ENCODE data around the gene OR1L8. TPM values are rescaled to one million over a fixed set of nuclear protein-coding genes. Genes with fewer than 3 reads are reported as not detected.

The OR1L8 gene
- total and polyA plus RNA-seq, 2 donors (not counting 3 experiments of a cell fraction or from before 2014, with no cell fraction given), result 0.15 to 1.8 TPM

- Histone ChIP-seq H4K20me1 (replicated peaks; ENCODE audit: control insufficient read depth, extremely low read depth, insufficient read depth, low read length) (no peaks in the 10 kb centered on the region), H3K9me1 (replicated peaks; ENCODE audit: control insufficient read depth, extremely low read depth, insufficient read depth, low read length) (no peaks in the 10 kb centered on the region), H2AFZ (ENCODE audit: low read depth, low read length) (no peak overlapping the region), H3K79me2 (ENCODE audit: control insufficient read depth, insufficient read depth, low read length) (no peaks in the 10 kb centered on the region), H3K4me3 (replicated peaks in 1 of 3; ENCODE audit: insufficient read depth in 1 of 3, low read depth in 1 of 3, low read length in 3 of 3) (no peak overlapping the region), H3K27me3 (ENCODE audit: control insufficient read depth in 2 of 2, insufficient read depth in 2 of 2, low read length in 2 of 2) (no peaks in the 10 kb centered on the region), H3K27ac (ENCODE audit: insufficient read depth, low read depth, low read length) (no peak overlapping the region), H3K36me3 (ENCODE audit: control insufficient read depth in 2 of 2, extremely low read depth in 1 of 2, insufficient read depth in 2 of 2, low read length in 2 of 2) (no peaks in the 10 kb centered on the region), H3K4me2 (ENCODE audit: insufficient read depth, low read length) (no peak overlapping the region), H3K4me1 (ENCODE audit: control insufficient read depth, extremely low read depth, insufficient read depth, low read length) (no peaks in the 10 kb centered on the region), H3K9ac (replicated peaks; ENCODE audit: extremely low read depth, insufficient read depth, low read length) (no peak overlapping the region), H3K9me3 (replicated peaks; ENCODE audit: control insufficient read depth, insufficient read depth, low read length) (no peaks in the 10 kb centered on the region)
- ChIA-PET POLR2A (no interaction called here), CTCF (no interaction called here)
- FAIRE-seq (no peak), DNase-seq (ENCODE audit: low read depth, low spot score) (no peak)
- TF ChIP-seq MYC (IDR thresholded peaks at IDR 0.05; ENCODE audit: low read depth, low read length), result no peak
- TF ChIP-seq, protein P1, sequence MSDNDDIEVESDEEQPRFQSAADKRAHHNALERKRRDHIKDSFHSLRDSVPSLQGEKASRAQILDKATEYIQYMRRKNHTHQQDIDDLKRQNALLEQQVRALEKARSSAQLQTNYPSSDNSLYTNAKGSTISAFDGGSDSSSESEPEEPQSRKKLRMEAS (IDR thresholded peaks at IDR 0.05; ENCODE audit: insufficient read depth, insufficient read length), result no peak
- no peak for TF ChIP-seq EZH2 (IDR thresholded peaks at IDR 0.05; ENCODE audit: borderline replicate concordance, low read depth, low read length, severe bottlenecking)
- TF ChIP-seq POLR2AphosphoS5 (IDR thresholded peaks at IDR 0.05; ENCODE audit: insufficient read depth, low read depth, low read length), result no peak
- no peak for TF ChIP-seq GATA2 (IDR thresholded peaks at IDR 0.05; ENCODE audit: insufficient read depth, insufficient read length, low read depth, low read length)
- no peak for TF ChIP-seq JUN (IDR thresholded peaks at IDR 0.05; ENCODE audit: borderline replicate concordance, insufficient read depth, insufficient read length, low read depth)
- TF ChIP-seq CTCF (IDR thresholded peaks at IDR 0.05; ENCODE audit: extremely low read depth in 1 of 2, insufficient read depth in 1 of 2, low read depth in 1 of 2, low read length in 2 of 2), result no peak
- no peak for TF ChIP-seq FOS (IDR thresholded peaks at IDR 0.05; ENCODE audit: borderline replicate concordance, insufficient read depth, low read length)
- no peak for TF ChIP-seq POLR2A (IDR thresholded peaks at IDR 0.05; ENCODE audit: low read depth, low read length)
- dilution Hi-C loops (cut with MboI; ENCODE audit: extremely low pct_ligation_motif_present, low sequenced_read_pairs) (no loop called here), intact Hi-C loops (cut with micrococcal nuclease) (no loop called here)
- no TSS peak for BruUV-seq (replicated peaks)
Observed at GRCh38 chr9:122605691-122606090, 22.5 kb upstream of the OR1L8 start.

Measured in endothelial cell of umbilical vein (primary cell).